HG02943 (cell line): ENCODE results near the gene SUSD1.

Experiments used
- ATAC-seq: cut with Tn5 transposase; IDR thresholded peaks from one replicate; pipeline ENCODE4 v1.9.1; 2021; ENCODE audit warnings: mild to moderate bottlenecking, low read depth, moderate library complexity; ENCODE audit not compliant: unreplicated experiment

SUSD1 gene

GRCh38 chr9:112174222-112174964, 704 bp downstream of the SUSD1 start:
- ATAC-seq, result peak; percentile 92

GRCh38 chr9:112173489-112174221, 1.4 kb downstream of the SUSD1 start:
- no peak for ATAC-seq

- ATAC-seq, result no peak
Observed at GRCh38 chr9:112170968-112171367, 4.1 kb downstream of the SUSD1 start.

GRCh38 chr9:112170235-112170634, 4.9 kb downstream of the SUSD1 start:
- no peak for ATAC-seq

GRCh38 chr9:112169368-112169767, 5.7 kb downstream of the SUSD1 start:
- no peak for ATAC-seq

- ATAC-seq, result no peak
Observed at GRCh38 chr9:112168197-112168596, 6.9 kb downstream of the SUSD1 start.

GRCh38 chr9:112166176-112167140, 8.6 kb downstream of the SUSD1 start:
- no peak for ATAC-seq

- no peak for ATAC-seq
Observed at GRCh38 chr9:112162621-112163413, 12.3 kb downstream of the SUSD1 start.

- ATAC-seq, result no peak
Observed at GRCh38 chr9:112159781-112160180, 15.3 kb downstream of the SUSD1 start.

GRCh38 chr9:112158656-112159367, 16.3 kb downstream of the SUSD1 start:
- no peak for ATAC-seq

GRCh38 chr9:112157961-112158360, 17.1 kb downstream of the SUSD1 start:
- ATAC-seq, result no peak

- no peak for ATAC-seq
Observed at GRCh38 chr9:112157087-112157486, 18.0 kb downstream of the SUSD1 start.

GRCh38 chr9:112149211-112149610, 25.9 kb downstream of the SUSD1 start:
- ATAC-seq, result no peak

- no peak for ATAC-seq
Observed at GRCh38 chr9:112145886-112146285, 29.2 kb downstream of the SUSD1 start.

- ATAC-seq, result no peak
Observed at GRCh38 chr9:112144807-112145206, 30.3 kb downstream of the SUSD1 start.

- ATAC-seq, result no peak
Observed at GRCh38 chr9:112142420-112142819, 32.7 kb downstream of the SUSD1 start.

GRCh38 chr9:112140936-112141335, 34.2 kb downstream of the SUSD1 start:
- no peak for ATAC-seq

- ATAC-seq, result no peak
Observed at GRCh38 chr9:112137066-112137465, 38.0 kb downstream of the SUSD1 start.

- ATAC-seq, result no peak
Observed at GRCh38 chr9:112135706-112136105, 39.4 kb downstream of the SUSD1 start.
